HepG2 (cell line): Measurements from ENCODE around the gene EFNA4. TPM values are rescaled to one million over a fixed set of nuclear protein-coding genes. Genes with fewer than 3 reads are reported as not detected.

Experiments
- ATAC-seq: fragments of 200-7000 bp; cut with Tn5 transposase; 3 replicates; pipeline ENCODE4 v1.9.1; 2020; ENCODE audit warnings: mild to moderate bottlenecking, moderate library complexity
- BruUV-seq: library from RNA; stranded (reverse); fragments of 400-500 nt; replicated peaks from 2 replicates; lab custom pipeline; 2021; lab: Mats Ljungman, UMichigan
- CTCF ChIA-PET: fragments of 300-600 bp; formaldehyde crosslinking; extraction: SDS; loops from one replicate; lab custom pipeline; 2021; ENCODE audit warnings: low total read pairs, inconsistent platforms, low intra/inter-chr PET ratio; lab: Yijun Ruan, JAX
- POLR2A ChIA-PET: fragments of 350-600 bp; sonication (Branson Sonifier 250); formaldehyde crosslinking; loops from one replicate; lab custom pipeline; 2020; ENCODE audit warnings: antibody characterized with exemption, inconsistent platforms; lab: Yijun Ruan, JAX
- DNase-seq: peaks from one replicate; pipeline ENCODE4 v3.0.0-alpha.2; 2015; ENCODE audit warnings: low spot score
- FAIRE-seq: peaks from 3 replicates; lab custom pipeline; 2011; peaks lifted over from hg19 to GRCh38; lab: Jason Lieb, UNC
- H2AFZ ChIP-seq: one replicate; pipeline ENCODE4 v1.6.1; 2011; ENCODE audit warnings: low read length, inconsistent platforms
- H3K27ac ChIP-seq: fragments of 300-600 bp; 3 replicates; pipeline ENCODE4 v1.8.0; 2011; ENCODE audit warnings: mixed run types, mild to moderate bottlenecking, mixed read lengths, low read length, inconsistent platforms; ENCODE audit not compliant: insufficient read depth; ENCODE audit errors: extremely low read length
- H3K27me3 ChIP-seq, 2 experiments: fragments of 200-600 bp in 1 of 2; 2 replicates in 1 of 2; 3 replicates in 1 of 2; pipeline versions ENCODE4 v1.6.0 to v1.8.0; 2011; ENCODE audit warnings: low read length in 2 of 2, mild to moderate bottlenecking in 2 of 2, moderate library complexity in 2 of 2, inconsistent platforms in 1 of 2; ENCODE audit not compliant: insufficient read depth in 2 of 2, control insufficient read depth in 1 of 2
- H3K36me3 ChIP-seq, 2 experiments: fragments of 200-600 bp in 1 of 2; replicated peaks in 1 of 2; 2 replicates in 1 of 2; 3 replicates in 1 of 2; pipeline versions ENCODE4 v1.5.1 to v1.8.0; 2011; ENCODE audit warnings: low read length in 2 of 2, inconsistent platforms in 1 of 2; ENCODE audit not compliant: insufficient read depth in 2 of 2, control insufficient read depth in 1 of 2
- H3K4me1 ChIP-seq: 2 replicates; pipeline ENCODE4 v1.5.1; 2012; ENCODE audit warnings: low read length, inconsistent platforms; ENCODE audit not compliant: insufficient read depth
- H3K4me2 ChIP-seq: 2 replicates; pipeline ENCODE4 v1.6.0; 2011; ENCODE audit warnings: low read depth, low read length, inconsistent platforms
- H3K4me3 ChIP-seq, 3 experiments: fragments of 200-600 bp in 1 of 3; sonication (generic), shearing (Covaris generic) in 1 of 3; replicated peaks in 1 of 3; 2 replicates each; pipeline ENCODE4 v1.5.1; 2011 to 2016; ENCODE audit warnings: low read length in 3 of 3, inconsistent platforms in 2 of 3, low read depth in 2 of 3, mild to moderate bottlenecking in 2 of 3, control low read depth in 1 of 3, mixed read lengths in 1 of 3; ENCODE audit not compliant: insufficient read depth in 1 of 3
- H3K79me2 ChIP-seq: one replicate; pipeline ENCODE4 v1.6.1; 2011; ENCODE audit warnings: low read length, inconsistent platforms; ENCODE audit not compliant: insufficient read depth
- H3K9ac ChIP-seq: 2 replicates; pipeline ENCODE4 v1.6.0; 2011; ENCODE audit warnings: mild to moderate bottlenecking, low read depth, low read length, inconsistent platforms; ENCODE audit not compliant: insufficient read depth
- H3K9me3 ChIP-seq: 2 replicates; pipeline ENCODE4 v1.5.1; 2012; ENCODE audit warnings: mild to moderate bottlenecking, low read length
- H4K20me1 ChIP-seq: 2 replicates; pipeline ENCODE4 v1.6.0; 2011; ENCODE audit warnings: inconsistent platforms, mild to moderate bottlenecking, low read length, moderate library complexity; ENCODE audit not compliant: insufficient read depth
- ARNTL ChIP-seq: sonication (generic); formaldehyde crosslinking; IDR thresholded peaks from 2 replicates; pipeline ENCODE4 v1.4.0; 2020; ENCODE audit warnings: mild to moderate bottlenecking, missing genetic modification reagents
- BHLHE40 ChIP-seq: IDR thresholded peaks from 2 replicates; pipeline ENCODE4 v1.6.1; 2011; ENCODE audit warnings: low read length, improper control_type of control experiment
- CCDC6 ChIP-seq: sonication (generic); formaldehyde crosslinking; IDR thresholded peaks from 2 replicates; pipeline ENCODE4 v1.8.1; 2022; ENCODE audit warnings: mild to moderate bottlenecking, missing genetic modification reagents, moderate library complexity
- CERS6 ChIP-seq: sonication (generic); formaldehyde crosslinking; IDR thresholded peaks from 2 replicates; pipeline ENCODE4 v1.5.0; 2020; ENCODE audit warnings: missing genetic modification reagents
- ELK4 ChIP-seq: sonication (generic); formaldehyde crosslinking; IDR thresholded peaks from 2 replicates; pipeline ENCODE4 v1.9.0; 2021; ENCODE audit warnings: missing genetic modification reagents, borderline replicate concordance
- MLLT10 ChIP-seq: sonication (generic); formaldehyde crosslinking; IDR thresholded peaks from 2 replicates; pipeline ENCODE4 v1.4.0; 2020; ENCODE audit warnings: missing genetic modification reagents
- PCBP1 ChIP-seq: fragments of 200-400 bp; formaldehyde crosslinking; IDR thresholded peaks from 2 replicates; pipeline ENCODE4 v1.6.1; 2017; ENCODE audit warnings: mild to moderate bottlenecking, low read depth, low read length, borderline replicate concordance
- SOX13 ChIP-seq, 3 experiments: fragments of 450-650 bp in 1 of 3; sonication (generic) in 1 of 3; formaldehyde crosslinking in 1 of 3; IDR thresholded peaks in 2 of 3; conservative IDR thresholded peaks in 1 of 3; 2 replicates each; pipeline versions ENCODE4 v1.5.0 to v1.6.1; 2016 to 2020; ENCODE audit warnings: antibody characterized with exemption in 1 of 3, mild to moderate bottlenecking in 1 of 3, missing compliant biosample characterization in 1 of 3, missing genetic modification reagents in 1 of 3, moderate library complexity in 1 of 3
- ZNF124 ChIP-seq: sonication (generic); formaldehyde crosslinking; IDR thresholded peaks from 2 replicates; pipeline ENCODE4 v1.4.0; 2020; ENCODE audit warnings: missing genetic modification reagents
- ZNF142 ChIP-seq: sonication (generic); formaldehyde crosslinking; IDR thresholded peaks from 2 replicates; pipeline ENCODE4 v1.4.0; 2020; ENCODE audit warnings: missing genetic modification reagents
- ZNF441 ChIP-seq: sonication (generic); formaldehyde crosslinking; IDR thresholded peaks from 2 replicates; pipeline ENCODE4 v1.7.0; 2021; ENCODE audit warnings: missing genetic modification reagents, borderline replicate concordance
- WGBS: methylation state at CpG from one replicate; pipeline ENCODE4 v1.1.6; 2017; ENCODE audit warnings: low lambda C conversion rate; 5-methylcytosine and 5-hydroxymethylcytosine counted together
- in situ Hi-C: cut with HindIII; loops from 2 replicates; pipeline ENCODE4 v1.10.0; 2017; ENCODE audit warnings: low pct_unique_long_range_greater_than_20kb; ENCODE audit not compliant: extremely low pct_ligation_motif_present
- intact Hi-C: fragments of 100-400 bp; cut with micrococcal nuclease; formaldehyde crosslinking; loops from one replicate; pipeline ENCODE4 v1.10.0; 2022; ENCODE audit not compliant: unreplicated experiment
- polyA plus RNA-seq, 8 experiments: library from polyadenylated mRNA; depleted of rRNA in 3 of 8; stranded (reverse) in 7 of 8; unstranded in 1 of 8; fragments of >200 nt; fragmentation: Illumina TruSeq in 4 of 8; extraction: Trizol in 4 of 8; gene quantifications; 2 replicates each; pipeline versions ENCODE4 v1.2.1 to v1.2.3, GENCODE V29; 2011 to 2016; ENCODE audit warnings: low read depth in 4 of 8, missing spikeins in 1 of 8, mixed read lengths in 1 of 8; ENCODE audit not compliant: insufficient read depth in 1 of 8
- total RNA-seq, 5 experiments: library from RNA; depleted of rRNA; stranded (reverse); fragments of >200 nt; fragmentation: Illumina TruSeq; extraction: Trizol; gene quantifications; 2 replicates each; pipeline ENCODE4 v1.2.3, GENCODE V29; 2016; ENCODE audit warnings: low read depth in 1 of 5

Gene EFNA4
- total and polyA plus RNA-seq, 2 of the 13 experiments (the other 11 are each of a cell fraction or from before 2014, with no cell fraction given) = 12.0 to 17.2 TPM

DNA sequence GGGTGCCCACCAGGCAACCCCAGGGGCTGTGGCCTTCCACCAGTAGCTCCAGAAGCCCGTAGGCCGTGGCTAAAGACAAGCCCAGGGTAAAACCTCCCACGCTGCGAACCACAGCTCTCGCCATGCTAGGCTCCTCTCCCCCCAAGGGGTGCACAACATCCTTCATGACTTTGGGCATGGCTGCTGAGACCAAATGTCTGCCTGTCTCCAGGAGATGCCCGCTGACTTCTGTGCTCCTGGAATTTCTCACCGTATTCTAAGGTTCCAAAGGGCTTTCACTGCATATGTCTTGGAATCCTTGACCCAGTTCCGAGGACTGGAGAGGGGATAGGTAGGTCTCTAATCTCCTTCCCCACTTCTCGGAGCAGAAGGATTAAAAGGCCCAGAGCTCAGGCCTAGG, 30.0 kb upstream of the EFNA4 start, which contains the start of the genes DCST1 and DCST2:
DCST1 (plus strand) TSS at position 301 of the 400 bp plus-strand sequence. CDS start 213 bp downstream, outside the sequence.
DCST2 (minus strand) TSS at position 258 of the 400 bp plus-strand sequence; CDS start at position 178, 80 bp downstream.
- FAIRE-seq (no peak), ATAC-seq (no peak), DNase-seq (no peak)
- peaks cover 28% of the 10 kb centered on the region for H3K4me1 ChIP-seq
- in situ Hi-C loops (no loop called here), intact Hi-C loops (no loop called here)
- no peak within 1 kb of the TSS for H2AFZ ChIP-seq
- H3K36me3 ChIP-seq = no peaks in the 10 kb centered on the region
- TF ChIP-seq CCDC6 (CRISPR knock-in tag) (no peak), ARNTL (CRISPR knock-in tag) (no peak), ELK4 (CRISPR knock-in tag) (no peak), SOX13 (IDR thresholded peaks at IDR 0.05) (no peak), SOX13 (CRISPR knock-in tag; conservative IDR thresholded peaks at IDR 0.05 in 1 of 2, IDR thresholded peaks at IDR 0.05 in 1 of 2) (no peak), CERS6 (CRISPR knock-in tag) (no peak), MLLT10 (CRISPR knock-in tag) (no peak), PCBP1 (no peak), ZNF124 (CRISPR knock-in tag) (no peak), ZNF441 (CRISPR knock-in tag) (no peak), ZNF142 (CRISPR knock-in tag) (no peak), BHLHE40 (no peak)
- no peak within 1 kb of the TSS for H3K4me2 ChIP-seq
- ChIA-PET POLR2A (no interaction called here), CTCF (no interaction called here)
- H3K27me3 ChIP-seq = peaks cover 9 to 66% of the 10 kb centered on the region in 2 experiments
- 51% methylated on average over 7 of the region's 9 CpGs for WGBS
- H3K9me3 ChIP-seq = no peaks in the 10 kb centered on the region
- BruUV-seq = no TSS peak
- no peak within 1 kb of the TSS for H3K9ac ChIP-seq
- no peaks in the 10 kb centered on the region for H4K20me1 ChIP-seq
- no peak within 1 kb of the TSS for H3K4me3 ChIP-seq
- H3K79me2 ChIP-seq = no peaks in the 10 kb centered on the region
- H3K27ac ChIP-seq = no peak within 1 kb of the TSS
